Measurements from ENCODE around the gene PXT1. TPM values are rescaled to one million over a fixed set of nuclear protein-coding genes. Genes with fewer than 3 reads are reported as not detected.

PXT1 gene
- total RNA-seq, 1 experiment from 2014 or later, result not detected

- no peak for DNase-seq (ENCODE audit: low read depth)
Observed at GRCh38 chr6:36392621-36393020, 50.0 kb downstream of the PXT1 start.

DNA sequence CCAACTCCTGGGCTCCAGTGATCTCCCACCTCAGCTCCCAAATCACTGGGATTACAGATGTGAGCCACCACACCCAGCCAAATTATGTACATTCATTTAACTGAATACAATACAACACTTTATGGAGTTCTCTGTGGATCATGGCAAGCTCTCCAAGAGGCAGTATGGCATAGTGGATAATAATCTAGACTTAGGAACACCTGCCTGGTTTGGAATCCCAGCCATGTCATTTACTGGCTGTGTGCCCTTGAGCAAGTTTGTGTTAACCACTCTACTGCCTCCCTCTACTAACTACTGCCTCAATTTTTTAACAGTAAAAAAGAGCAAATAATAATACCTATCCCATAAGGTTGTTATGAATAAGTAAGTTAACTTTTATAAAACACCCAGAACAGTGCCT lies 53.3 kb downstream of the PXT1 start:
- DNase-seq (ENCODE audit: low read depth), result no peak

- DNase-seq (ENCODE audit: low read depth), result no peak
Observed at GRCh38 chr6:36387440-36388303, 55.0 kb downstream of the PXT1 start, which contains the start of gene ETV7. TSS of gene ETV7 (minus strand) at chr6:36387669. CDS start at chr6:36387541, 128 bp downstream.

DNA sequence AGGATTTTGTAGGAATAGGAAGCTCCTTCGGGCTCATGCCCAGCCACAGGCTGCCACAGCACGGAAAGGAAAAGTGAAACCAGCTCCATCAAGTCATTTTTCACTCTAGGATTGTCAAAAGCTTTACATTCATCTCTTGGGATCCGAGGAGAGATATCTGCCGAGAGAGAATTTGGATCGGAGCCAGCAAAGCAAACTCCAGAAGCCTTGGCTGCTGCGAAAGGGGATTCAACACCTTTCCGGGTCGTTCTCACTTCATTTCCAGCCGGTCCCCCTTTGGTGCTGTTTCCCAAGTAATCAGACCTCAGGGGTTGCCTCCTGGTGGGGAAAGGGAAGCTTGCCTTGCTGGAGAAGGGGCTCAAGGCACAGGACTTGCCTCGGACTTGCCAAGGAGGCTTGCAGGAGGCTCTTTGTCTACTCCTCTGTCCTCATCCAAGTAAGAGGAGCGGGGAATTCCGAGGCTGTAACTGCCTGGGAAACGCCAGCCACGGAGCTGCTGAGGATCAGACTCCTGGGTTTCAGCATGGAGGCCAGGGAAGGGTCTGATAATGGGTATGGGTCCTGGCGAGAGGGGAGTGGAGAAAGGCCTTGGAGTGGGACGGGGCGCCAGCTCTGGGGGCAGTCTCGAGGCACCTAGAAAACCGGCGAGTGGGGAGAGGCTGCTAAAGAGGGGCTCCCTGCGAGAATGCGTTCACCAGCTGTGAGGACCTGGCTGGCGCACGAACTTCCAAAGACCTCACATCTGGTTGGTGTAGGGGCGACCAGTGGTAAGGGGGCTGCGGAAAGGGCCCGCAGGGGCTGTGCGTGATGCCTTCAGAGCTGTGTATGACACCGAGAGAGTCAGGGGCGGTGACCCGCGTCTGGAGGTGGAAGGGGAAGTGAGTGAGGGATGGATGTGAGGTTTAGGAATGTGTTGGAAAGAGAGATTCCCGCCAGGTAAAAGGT lies 55.9 kb downstream of the PXT1 start:
- peak; percentile 15 for DNase-seq (ENCODE audit: low read depth)

- no peak for DNase-seq (ENCODE audit: low read depth)
Observed at GRCh38 chr6:36384095-36384494, 58.6 kb downstream of the PXT1 start.

GRCh38 chr6:36383606-36384005 lies 59.0 kb downstream of the PXT1 start:
- no peak for DNase-seq (ENCODE audit: low read depth)

DNA sequence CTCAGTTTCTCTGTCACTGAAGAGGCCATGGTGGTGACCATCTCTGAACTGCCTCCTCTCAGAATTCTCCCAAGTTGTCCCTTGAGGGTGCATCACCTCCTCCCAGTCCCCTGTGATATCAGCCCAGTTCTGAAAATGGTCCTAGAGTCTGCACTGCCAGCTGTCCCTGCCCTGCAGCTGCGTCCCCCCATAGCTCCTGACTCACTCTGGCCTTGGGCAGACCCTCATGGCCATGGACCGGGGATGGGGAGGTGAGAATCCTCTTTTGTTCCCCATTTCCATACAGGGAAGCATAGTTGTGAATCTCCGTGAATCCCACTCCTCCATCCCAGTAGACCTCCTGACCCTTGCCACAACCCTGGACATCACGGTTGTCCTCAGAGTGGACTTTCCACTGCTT lies 59.7 kb downstream of the PXT1 start:
- DNase-seq (ENCODE audit: low read depth), result no peak

- no peak for DNase-seq (ENCODE audit: low read depth)
Observed at GRCh38 chr6:36381502-36382389, 60.9 kb downstream of the PXT1 start.

DNA sequence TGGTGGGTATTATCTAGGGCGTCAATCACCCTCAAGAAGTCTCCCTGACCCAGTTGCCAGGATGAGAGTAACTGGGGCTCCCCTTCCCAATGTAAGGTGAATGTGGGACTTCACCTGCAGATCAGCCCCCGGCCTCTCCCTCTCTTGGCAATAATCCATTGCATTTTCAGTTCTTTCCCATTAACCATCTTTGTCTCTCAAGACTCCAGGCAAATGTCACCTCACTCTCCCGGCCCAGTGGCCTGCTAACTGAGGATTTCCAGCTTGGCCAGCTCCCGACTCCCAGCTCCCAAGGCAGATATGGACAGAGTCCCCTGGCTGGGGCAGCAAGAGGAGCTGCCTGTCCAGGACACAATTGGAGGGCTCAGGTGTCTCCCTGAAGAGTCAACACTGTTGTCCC lies 62.5 kb downstream of the PXT1 start:
- no peak for DNase-seq (ENCODE audit: low read depth)

DNA sequence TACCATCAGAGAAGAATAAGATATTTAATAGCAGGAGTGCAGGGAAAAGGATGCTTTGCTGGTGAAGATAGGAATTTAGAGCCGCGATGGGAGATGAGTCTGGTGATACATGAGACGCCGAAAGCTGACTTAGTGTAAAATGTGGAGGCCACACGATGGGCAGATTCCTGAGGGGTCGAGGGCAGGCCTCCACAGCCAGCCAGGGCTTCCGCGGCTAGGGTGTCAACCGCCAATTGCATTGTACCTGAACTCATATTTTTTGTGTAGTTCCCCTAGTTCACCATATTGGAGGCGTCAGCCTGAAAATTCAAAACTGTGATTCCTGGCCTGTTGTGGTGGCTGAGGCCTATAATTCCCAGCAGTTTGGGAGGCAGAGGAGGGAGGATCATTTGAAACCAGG lies 63.7 kb downstream of the PXT1 start:
- DNase-seq (ENCODE audit: low read depth), result no peak

DNA sequence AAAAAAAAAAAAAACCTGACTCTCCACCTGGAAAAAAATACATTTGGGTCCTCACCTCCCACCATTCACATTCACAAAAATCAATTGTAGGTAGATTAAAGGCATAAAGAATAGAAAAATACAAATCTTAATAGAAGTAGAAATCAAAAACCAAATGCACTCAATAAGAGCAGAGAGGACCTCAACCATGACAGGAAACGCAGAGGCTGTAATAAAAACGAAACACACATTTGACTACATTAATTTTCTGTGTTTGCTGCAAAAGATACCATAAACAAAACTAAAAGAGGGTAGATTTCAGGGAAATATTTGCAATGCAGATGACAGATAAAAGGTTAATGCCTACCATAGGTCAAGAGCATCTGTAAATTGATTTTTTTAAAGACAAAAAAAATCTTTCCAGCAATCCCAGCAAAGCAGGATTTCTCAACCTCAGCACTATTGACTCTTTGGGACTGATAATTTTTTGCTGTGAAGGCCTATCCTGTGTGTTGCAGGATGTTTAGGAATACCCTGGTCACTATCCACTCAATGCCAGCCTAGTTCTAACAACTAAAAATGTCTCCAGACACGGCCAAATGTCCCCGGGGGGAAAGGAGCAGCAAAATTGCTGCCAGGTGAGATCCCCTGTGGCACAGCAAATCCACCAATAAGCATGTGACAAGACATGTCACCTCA lies 64.3 kb downstream of the PXT1 start:
- no peak for DNase-seq (ENCODE audit: low read depth)

- DNase-seq (ENCODE audit: low read depth), result no peak
Observed at GRCh38 chr6:36377594-36377993, 65.1 kb downstream of the PXT1 start.

DNA sequence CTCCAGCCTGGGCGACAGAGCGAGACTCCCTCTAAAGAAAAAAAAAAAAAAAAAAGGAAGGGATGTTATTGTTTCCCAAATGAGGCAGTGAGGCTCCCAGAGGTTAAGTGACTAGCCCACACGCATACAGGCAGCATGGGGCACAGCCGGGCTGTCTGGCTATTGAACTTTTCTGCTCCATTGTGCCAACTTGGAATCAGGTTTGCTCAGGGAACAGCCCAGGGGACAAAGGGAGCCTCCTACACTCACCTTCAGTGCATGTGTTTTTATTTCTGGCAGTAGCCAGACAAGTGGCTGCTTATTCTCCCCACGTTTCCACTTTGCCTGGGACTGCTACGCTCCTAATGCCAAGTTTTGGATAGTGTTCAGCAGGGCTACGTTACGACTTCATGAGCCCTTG lies 65.9 kb downstream of the PXT1 start:
- DNase-seq (ENCODE audit: low read depth), result no peak

- no peak for DNase-seq (ENCODE audit: low read depth)
Observed at GRCh38 chr6:36376183-36376582, 66.5 kb downstream of the PXT1 start.

DNA sequence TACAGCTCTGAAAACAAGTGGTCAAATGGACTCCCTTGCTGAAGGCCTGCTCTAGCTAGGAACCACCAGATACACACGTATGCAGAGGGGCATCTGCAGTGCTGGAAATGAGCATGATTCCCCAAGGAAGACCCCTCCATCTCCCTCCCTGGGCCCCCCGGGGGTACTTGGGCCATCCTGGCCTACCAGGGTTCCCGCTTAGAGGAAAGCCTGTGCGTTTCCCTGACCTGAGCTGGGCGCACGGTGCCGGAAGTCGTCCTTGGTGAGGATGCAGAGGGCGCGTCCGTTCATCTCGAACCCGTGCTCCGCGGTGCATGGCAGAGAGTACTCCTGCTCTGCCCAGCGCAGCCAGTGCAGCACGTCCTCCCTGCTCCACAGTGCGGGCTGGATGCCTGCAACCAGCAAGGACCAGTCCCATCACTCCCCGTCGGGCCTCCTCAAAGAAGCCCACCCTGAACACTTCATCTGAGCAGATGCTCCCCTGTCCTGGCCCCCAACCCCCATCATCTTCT lies 67.0 kb downstream of the PXT1 start:
- no peak for DNase-seq (ENCODE audit: low read depth)

DNA sequence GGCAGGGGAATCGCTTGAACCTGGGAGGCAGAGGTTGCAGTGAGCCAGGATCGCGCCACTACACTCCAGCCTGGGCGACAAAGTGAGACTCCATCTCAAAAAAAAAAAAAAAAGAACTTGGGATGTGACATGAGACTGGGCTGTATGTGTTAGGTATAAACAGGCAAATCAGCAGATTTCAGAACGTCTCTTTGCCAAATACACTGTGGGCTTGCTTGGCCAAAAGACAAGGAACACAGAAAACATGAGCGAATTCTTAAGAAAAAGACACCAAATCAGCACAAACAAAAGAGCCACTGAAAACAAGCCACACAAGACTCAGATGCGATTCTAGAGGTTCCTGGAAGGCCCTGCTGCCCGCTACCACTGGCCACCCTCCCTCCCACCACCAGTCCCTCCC lies 67.7 kb downstream of the PXT1 start:
- DNase-seq (ENCODE audit: low read depth), result no peak

GRCh38 chr6:36374194-36374593 lies 68.5 kb downstream of the PXT1 start:
- DNase-seq (ENCODE audit: low read depth), result no peak

- no peak for DNase-seq (ENCODE audit: low read depth)
Observed at GRCh38 chr6:36373368-36374019, 69.2 kb downstream of the PXT1 start.

DNA sequence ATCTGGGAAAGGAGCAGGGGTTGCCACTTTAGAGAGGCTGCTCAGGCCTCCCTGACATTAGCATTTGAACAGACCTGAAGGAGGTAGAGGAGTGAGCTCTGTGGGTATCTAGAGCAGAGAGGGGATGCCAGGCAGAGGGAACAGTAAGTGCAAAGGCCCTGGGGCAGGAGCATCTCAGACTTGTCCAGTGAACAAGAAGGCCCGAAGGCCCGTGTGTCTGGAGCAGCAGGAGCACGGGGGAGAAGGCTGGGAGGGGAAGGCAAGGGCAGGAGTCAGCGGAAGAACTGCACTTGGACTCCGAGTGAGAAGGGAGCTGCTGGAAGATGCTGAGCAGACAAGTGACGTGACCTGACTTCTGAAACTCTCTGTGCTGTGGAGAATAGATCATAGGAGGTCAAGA lies 70.6 kb downstream of the PXT1 start:
- no peak for DNase-seq (ENCODE audit: low read depth)

- no peak for DNase-seq (ENCODE audit: low read depth)
Observed at GRCh38 chr6:36371211-36371610, 71.4 kb downstream of the PXT1 start.

Measured in HT1080 (cell line).